Colon (tissue), 2 donors: ENCODE results near the gene CYSLTR1.
"Not testable (repeated sequence)": the region's sequence is repeated elsewhere in the genome, so short reads cannot be mapped to it uniquely, and the experiment has no call there.

ENCODE experiments used
- FAIRE-seq: peaks from 2 replicates; lab custom pipeline; 2012; peaks lifted over from hg19 to GRCh38; lab: Jason Lieb, UNC
- donor health status: control.
- donor health status: control.

CYSLTR1 gene, protein sequence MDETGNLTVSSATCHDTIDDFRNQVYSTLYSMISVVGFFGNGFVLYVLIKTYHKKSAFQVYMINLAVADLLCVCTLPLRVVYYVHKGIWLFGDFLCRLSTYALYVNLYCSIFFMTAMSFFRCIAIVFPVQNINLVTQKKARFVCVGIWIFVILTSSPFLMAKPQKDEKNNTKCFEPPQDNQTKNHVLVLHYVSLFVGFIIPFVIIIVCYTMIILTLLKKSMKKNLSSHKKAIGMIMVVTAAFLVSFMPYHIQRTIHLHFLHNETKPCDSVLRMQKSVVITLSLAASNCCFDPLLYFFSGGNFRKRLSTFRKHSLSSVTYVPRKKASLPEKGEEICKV

DNA sequence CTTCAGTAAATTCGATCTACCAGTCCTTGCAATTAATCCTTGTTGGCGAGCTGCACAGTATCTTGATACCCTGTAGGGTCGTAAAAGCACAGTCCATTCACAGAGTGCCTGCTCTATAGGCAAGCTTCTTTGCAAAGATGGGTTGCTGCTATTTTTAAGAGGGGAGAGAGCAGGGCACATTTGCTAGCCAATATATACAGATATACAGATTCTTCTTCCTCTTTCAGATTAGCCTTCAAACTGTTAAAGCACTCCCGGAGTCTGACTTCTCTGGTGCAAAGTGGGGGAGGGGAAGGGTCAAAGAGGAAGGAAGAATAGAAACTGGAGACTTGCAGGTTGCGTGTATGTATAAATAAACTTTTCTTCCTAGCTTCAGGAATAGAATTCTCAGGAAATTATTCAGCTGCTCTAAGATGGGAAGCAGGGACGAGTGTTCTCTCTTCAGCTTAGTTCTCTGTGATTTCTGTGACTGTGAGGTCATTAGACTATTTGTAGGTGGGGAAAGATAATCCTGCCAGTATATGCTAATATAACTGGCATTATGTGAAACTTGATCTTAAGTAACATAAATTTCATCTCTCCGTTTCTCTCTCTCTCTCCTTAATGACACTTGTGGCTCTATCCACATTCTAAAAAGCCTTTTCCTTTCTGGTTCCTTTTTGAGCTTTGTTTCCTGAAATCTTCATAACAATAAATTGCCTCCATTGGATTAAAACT is at the start of gene CYSLTR1:
Gene CYSLTR1 (minus strand): TSS at position 242 of the 717 bp plus-strand sequence. CDS start 53,865 bp downstream, outside the sequence.
- FAIRE-seq = peak; percentile 70

DNA sequence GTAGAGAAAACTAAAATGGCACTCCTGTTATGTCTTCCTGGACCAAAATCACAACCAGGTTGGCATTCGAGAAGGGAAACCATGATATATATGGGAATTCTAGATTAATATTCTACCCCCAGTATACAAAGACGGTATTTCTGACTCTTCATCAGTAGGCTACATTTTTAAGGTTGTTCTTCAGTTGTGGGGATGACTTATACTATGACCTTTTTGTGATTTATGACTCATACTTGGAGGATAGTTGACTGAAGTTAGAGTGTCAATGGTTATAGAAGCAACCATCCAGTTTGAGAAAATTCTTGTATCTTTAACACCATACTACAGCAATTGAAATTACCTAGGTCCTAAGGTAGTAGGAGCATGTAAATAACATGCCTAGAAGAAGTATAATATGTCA is 49.8 kb upstream of the CYSLTR1 start:
- FAIRE-seq = no peak

DNA sequence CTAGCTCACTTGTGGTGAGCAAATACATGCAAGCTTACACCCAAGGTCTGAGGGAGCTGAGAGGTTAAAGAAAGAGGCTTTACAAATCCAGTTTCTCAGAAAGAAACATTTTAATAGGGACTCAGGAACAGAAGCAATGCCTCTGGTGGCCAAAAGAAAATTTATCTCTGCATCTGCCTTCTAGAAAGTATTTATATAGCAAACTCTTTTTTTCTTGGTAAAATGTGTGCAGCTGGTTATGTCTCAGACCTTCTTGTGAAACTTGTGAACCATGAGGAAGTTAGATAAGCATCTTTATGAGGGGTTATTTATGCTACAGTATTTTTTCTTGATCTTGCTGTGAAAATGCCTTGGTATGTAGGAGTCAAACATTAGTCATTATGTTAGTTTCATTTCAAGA is 48.5 kb upstream of the CYSLTR1 start:
- no peak for FAIRE-seq

DNA sequence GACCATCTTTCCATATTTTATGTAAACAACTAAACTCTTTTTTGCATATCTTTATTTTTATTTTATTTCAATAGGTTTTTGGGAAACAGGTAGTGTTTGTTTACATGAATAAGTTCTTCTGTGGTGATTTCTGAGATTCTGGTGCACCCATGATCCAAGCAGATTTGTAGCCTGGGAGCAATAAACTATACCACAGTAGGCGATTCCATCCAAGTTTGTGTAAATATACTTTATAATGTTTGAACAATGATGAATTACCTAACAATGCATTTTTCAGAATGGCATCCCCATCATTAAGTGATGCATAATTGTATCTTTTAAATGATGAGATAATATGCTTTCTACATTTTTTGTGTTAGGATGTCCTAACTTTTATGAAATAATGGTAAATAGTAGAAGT is 39.2 kb upstream of the CYSLTR1 start:
- FAIRE-seq = peak; percentile 58

DNA sequence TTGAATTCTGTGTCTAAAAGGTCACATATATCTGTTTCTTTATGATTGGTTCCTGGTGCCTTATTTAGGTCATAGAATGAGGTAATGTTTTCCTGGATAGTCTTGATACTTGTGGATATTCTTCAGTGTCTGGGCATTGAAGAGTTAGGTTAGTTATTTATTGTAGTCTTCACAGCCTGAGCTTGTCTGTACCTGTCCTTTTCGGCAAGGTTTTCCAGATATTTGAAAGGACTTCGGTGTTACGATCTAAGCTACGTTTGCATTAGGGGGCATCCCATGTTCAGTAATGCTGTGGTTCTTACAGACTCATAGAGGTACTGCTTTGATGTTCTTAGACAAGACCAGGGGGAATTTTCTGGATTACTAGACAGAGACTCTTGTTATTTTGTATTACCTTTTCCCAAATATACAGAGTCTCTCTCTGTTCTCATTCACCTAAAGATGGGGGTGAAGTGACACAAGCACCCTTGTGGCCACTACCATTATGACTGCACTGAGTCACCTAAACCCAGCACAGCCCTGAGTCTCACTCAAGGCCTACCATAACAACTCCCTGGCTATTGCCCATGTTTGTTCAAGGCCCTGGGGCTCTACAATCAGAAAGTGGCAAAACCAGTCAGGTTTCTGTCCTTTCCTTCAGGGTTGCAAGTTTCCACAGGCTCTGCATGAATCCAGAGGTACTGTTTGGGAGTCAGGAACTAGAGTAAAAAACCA is 30.1 kb upstream of the CYSLTR1 start:
- no peak for FAIRE-seq

DNA sequence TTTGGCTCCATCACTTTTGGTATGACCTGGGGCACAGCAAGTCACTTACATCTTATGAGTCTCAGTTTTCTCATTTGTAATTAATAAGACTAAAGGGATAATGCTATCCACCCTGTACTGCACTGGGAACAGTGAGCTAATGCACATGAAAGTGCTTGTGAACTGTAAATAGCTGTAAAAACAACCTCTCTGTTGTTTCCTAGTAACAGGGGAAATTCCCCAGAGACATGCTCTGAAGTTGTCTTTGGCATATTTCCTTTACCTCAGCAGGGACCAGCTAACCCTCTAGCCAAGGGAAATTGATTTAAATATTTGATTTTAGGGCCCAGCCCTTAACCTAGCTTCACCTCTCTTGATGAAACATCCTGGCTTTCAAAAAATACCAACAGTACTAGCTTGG is 6.1 kb upstream of the CYSLTR1 start:
- FAIRE-seq = no peak

DNA sequence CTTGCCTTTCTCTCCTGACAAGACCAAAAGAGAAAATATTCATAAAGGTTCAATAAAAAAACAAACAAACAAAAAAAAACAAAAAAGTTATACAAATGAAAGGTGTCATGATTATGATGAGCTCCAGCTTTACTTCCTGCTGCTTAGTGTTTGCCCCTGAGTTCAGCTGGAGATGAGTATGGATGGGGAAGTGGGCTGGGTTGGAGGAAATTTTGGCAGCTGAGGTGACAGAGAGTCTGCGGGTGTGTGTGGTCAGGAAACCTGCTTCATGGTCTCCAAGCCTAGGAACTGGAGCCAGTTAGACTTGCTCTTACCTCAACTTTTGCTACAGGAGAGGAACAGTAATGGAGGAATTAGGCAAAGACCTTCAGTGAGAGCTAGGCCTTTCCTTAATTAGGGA is 4.3 kb upstream of the CYSLTR1 start:
- no peak for FAIRE-seq

DNA sequence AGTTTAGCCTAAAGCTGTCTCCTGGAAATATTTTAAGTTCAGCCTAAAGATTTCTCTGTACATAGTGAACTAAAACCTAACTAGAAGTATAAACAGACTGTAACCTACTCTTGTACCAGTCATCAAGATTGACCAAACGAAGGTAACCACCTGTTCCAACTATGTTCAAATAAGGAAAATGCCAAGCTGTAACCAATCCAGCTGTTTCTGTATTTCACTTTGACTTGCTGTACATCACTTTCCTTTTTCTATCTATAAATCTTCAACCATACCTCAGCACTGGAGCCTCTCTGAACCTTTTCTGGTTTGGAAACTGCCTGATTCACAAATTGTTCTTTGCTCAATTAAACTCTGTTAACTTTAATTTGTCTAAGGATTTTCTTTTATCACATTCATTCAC is 3.1 kb upstream of the CYSLTR1 start:
- FAIRE-seq = no peak

DNA sequence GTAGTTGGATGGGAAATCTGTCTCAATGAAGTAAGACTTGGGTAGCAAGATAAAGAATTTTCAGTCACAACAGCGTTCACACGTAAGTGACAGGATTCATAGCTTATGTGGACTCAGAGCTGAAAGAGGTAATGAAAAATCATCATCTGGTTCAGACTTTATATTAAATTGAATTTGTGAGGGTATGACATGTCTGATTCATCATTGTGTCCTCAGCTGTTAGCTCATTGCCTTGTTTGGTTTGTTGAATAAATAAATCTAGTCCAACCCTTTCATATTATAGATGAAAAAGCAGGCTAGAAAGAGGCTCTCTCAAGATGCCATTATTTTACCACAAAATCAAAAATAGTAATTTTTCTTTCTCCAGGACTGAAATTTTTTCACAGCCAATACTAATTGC is 2.7 kb upstream of the CYSLTR1 start:
- no peak for FAIRE-seq

DNA sequence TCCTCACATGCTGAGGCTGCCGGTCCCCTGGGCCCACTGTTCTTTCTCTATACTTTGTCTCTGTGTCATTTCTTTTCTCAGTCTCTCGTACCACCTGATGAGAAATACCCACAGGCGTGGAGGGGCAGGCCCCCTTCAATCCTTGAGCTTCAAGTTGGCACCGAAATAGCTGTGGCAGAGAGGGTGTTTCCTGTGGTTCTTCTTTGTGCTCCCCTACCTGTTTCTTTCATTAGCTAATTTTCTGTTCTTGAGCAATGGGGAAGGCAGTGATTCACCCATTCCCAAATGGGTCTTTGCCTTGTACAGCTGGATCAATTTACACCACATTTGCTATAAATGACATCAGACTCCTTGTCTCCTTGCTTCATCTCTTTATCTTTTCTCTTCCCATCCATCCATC is 2.1 kb upstream of the CYSLTR1 start:
- FAIRE-seq = no peak

DNA sequence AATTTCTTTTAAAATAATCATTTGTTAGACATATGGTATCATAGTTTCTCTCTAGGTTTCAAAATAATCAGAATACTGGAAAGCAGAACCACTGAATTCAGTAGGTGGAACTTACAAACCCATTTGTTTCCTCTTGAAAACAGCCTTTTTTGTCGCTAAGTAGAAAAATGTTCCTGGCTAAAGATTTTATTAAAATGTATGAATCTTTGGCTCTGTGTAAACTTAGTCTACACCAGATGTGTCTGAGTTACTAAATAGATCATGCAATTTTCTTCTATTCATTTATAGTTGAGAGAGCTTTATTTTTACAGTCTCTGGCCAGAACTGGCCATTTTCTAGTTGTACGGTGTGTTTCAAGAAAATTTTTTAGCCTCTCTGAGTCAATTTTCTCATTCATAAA is 1.0 kb downstream of the CYSLTR1 start:
- FAIRE-seq = peak; percentile 86

DNA sequence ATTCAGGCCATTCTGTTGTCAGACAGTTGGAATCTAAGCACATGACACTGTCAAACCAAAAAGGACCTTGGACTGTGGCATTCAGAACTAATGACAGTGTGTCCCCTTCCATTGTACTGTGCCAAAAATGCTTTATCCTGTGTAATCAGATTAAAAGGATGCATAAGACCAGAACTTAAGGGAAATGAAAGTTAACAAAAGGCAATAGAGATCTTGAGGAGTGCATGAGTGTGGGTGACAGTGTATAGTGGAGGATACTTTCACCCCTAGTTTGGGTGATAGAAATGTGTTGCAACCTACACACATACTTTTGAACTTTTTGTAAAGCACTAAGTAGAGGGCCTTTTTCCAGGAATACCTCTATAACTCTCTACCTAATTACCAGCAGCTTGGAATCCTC is 4.5 kb downstream of the CYSLTR1 start:
- no peak for FAIRE-seq

DNA sequence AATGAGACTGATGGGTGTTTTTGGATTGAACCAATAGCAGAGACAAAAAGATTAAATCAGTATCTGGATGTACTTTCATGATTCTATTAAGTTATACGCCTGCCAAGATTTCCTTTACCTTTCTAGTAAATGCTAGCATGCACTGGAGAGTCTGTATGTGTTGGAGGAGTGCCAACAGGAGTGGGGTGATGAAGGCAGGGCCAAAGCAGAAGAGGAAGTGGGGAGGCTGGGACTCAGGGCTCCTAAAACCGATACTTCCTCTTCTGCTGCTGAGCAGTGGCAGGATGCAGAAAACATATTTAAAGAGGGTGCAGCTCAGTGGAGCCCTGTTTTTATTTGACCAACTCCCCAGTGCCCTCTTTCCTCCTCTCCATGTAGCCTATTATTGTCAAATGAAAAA is 5.6 kb downstream of the CYSLTR1 start:
- FAIRE-seq = no peak

DNA sequence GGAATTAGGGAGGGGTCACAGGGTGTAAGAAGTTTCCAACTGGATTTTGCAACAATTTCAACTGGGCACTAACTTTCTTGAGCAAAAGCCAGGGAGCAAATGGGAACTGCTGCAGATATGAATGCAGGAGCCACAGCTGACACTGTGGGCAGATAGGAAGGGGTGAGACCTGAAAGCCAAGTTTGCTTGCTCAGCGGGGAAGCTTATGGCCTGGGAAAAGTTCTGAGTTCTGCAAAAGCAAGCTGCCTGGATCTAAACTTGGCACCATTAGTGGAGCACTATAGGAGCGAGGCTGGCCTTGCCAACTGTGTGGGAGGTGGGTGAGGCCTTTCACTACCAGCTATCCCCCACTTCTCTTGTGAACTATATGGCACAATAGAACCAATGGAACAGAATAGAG is 11.1 kb downstream of the CYSLTR1 start:
- no peak for FAIRE-seq

DNA sequence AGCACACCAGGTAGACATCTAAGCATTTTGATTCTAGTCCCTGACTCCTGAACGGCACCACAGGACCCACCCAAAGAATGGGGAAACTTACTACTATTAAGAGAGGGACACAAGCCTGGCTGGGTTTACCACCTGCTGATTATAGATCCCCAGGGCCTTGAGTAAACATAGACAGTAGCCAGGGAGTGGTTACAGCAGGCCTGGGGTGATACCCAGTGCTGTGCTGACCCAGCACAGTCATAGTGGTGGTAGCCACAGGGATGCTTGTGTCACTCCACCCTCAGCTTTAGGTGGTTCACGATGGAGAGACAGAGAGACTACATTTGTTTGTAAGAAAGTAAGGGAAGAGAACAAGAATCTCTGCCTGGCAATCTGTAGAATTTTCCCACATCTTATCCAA is 11.7 kb downstream of the CYSLTR1 start:
- FAIRE-seq = no peak

DNA sequence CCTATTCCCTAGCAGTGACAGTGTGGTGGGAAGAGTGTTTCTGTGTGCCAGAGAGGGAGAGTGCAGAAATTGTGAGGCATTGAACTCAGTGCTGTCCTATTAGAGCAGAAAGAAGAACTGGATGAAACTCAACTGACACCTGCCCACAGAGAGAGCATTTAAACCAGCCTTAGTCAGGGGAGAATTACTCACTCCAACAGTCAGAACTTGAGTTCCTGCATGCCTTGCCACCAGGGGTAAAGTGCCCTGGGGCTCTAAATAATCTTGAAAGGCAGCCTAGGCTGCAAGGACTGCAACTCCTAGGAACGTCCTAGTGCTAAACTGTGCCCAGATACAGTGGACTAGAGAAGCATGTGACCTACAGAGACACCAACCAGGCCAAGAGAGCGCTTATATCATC is 12.8 kb downstream of the CYSLTR1 start:
- FAIRE-seq = no peak

DNA sequence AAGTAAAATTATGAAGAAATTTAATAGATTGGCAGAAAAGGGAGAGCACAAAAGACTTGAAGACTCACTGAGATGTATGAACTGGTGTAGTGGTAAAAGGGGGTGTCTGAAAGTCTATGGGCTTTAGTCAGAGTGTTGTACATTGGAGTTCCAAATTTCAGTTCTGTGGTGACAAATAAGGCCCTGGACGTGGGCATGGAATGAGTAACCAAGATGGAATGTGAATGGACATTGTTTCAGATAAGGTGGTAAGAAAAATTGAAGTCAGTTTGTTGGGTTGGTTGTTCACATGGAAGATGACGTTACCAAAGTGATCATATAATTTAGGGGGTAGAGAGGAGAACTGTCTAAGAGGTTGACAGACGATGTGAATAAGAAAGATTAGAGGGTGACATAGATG is 13.9 kb downstream of the CYSLTR1 start:
- FAIRE-seq = no peak

DNA sequence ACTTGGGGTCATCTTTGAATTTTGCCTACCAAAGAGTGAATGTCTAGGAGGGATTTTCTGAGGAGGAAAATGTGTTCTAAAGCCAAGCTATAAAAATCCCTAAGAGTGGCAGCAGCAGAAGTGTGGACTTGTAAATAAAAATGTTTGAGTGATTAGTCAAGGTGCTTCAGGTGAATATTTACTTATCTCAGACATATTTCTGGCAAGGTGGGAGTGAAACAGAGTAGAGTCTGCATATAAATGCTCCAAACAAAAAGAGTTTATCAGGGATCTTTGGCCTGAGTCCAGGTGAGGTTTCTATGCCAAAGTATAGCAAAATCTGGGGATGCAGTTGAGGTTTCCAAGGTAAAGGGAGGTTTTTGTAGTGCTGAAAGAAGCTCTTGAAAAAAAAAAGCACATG is 19.7 kb downstream of the CYSLTR1 start:
- FAIRE-seq = no peak

DNA sequence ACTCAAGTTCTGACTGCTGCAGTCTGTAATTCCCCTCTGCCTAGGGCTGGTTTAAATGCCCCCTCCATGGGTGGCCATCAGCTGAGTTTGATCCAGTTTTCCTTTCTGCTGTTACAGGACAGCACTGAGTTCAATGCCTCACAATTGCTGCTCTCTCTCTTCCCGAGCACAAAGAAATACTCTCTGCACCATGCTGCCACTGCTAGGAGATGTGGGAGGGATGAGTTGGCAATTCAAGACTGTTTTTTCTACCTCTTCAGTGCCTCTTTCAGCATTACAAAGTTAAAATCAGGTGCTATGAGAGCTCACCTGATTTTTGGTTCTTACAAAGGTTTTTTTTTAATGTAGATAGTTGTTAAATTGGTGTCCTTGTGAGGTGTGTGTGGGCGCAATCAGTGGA is 24.3 kb downstream of the CYSLTR1 start:
- no peak for FAIRE-seq

DNA sequence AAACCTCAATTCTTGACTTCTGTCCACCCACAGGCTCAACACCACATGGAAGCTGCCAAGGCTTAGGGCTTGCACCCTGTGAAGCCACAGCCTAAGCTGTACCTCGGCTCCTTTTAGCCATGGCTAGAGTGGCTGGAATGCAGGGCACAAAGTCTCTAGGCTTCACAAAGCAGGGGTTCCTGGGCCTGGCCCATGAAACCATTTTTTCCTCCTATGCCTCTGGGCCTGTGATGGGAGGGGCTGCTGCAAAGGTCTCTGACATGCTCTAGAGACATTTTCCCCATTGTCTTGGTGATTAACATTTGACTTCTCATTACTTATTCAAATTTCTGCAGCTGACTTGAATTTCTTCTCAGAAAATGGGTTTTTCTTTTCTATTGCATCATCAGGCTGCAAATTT is 26.5 kb downstream of the CYSLTR1 start:
- not testable (repeated sequence) for FAIRE-seq

DNA sequence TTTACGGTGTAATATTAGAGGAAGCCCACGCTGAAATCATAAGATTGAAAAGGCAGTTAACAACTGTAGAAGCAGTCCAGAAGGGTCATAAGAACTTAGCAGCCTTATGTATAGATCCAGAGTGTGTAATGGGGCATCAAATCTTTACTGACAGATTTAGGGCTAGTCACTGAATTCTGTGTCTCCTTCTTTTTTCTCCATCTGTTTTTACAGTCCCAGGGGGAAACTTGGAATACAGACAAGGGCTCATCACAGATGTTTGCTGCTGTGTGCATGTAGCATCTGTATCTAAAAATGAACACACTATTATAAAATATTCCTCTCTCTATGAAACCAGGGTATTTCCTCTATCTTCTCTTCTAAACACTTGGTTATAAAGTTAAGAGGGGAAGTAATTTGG is 43.9 kb downstream of the CYSLTR1 start:
- FAIRE-seq = no peak

DNA sequence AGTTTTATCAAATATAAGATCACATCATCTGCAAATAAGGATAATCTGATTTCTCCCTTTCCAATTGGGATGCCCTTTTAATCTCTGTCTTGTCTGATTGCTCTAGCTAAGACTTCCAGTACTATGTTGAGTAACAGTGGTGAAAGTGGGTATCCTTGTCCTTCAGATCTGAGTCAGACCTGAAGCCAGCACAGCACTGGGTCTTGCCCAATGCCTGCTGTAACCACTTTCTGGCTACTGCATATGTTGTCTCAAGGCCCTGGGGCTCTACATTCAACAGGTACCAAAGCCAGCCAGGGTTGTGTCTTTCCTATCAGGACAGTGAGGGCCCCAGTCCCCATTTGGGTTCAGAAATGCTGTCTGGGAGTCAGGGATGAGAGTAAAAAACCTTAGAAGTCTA is 90.3 kb downstream of the CYSLTR1 start:
- FAIRE-seq = no peak

DNA sequence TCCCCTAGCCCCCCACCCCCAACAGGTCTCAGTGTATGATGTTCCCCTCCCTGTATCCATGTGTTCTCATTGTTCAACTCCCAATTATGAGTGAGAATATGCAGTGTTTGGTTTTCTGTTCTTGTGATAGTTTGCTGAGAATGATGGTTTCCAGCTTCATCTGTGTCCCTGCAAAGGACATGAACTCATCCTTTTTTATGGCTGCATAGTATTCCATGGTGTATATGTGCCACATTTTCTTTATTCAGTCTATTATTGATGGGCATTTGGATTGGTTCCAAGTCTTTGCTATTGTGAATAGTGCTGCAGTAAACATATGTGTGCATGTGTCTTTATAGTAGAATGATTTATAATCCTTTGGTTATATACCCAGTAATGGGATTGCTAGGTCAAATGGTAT is 101.4 kb downstream of the CYSLTR1 start:
- FAIRE-seq = not testable (repeated sequence)
